ENCODE results near the gene DMWD. TPM values are rescaled to one million over a fixed set of nuclear protein-coding genes. Genes with fewer than 3 reads are reported as not detected.
"Not testable (repeated sequence)": the region's sequence is repeated elsewhere in the genome, so short reads cannot be mapped to it uniquely, and the experiment has no call there.

DMWD gene
- total RNA-seq, 1 donor, result 53.5 TPM

DNA sequence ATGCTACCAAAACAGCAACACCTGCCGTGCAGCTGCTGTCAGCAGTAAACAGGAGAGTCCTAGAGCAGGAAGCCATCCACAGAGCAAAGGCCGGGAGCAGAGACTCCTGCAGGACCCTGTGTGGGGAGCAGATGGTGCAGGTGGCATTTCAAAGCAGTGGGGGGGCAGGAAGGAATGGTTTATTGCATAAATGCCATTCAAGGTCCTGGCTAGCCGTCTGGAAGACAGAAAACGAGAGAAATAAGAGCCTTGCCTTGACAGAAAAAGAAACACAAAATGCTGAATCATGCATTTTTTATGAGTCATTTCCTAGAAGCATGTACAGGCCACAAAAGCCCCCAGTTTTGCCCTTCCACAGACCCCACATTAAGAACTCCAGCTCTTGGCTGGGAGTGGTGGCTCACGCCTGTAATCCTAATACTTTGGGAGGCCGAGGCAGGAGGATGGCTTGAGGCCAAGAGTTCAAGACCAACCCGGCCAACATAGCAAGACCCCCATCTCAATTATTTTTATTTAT, 17.1 kb upstream of the DMWD start:
- H3K4me3 ChIP-seq (ENCODE audit: low read depth, low read length), result no peak overlapping the region
- peak; percentile 70 for DNase-seq (ENCODE audit: low read depth)
- TF ChIP-seq, protein P1, sequence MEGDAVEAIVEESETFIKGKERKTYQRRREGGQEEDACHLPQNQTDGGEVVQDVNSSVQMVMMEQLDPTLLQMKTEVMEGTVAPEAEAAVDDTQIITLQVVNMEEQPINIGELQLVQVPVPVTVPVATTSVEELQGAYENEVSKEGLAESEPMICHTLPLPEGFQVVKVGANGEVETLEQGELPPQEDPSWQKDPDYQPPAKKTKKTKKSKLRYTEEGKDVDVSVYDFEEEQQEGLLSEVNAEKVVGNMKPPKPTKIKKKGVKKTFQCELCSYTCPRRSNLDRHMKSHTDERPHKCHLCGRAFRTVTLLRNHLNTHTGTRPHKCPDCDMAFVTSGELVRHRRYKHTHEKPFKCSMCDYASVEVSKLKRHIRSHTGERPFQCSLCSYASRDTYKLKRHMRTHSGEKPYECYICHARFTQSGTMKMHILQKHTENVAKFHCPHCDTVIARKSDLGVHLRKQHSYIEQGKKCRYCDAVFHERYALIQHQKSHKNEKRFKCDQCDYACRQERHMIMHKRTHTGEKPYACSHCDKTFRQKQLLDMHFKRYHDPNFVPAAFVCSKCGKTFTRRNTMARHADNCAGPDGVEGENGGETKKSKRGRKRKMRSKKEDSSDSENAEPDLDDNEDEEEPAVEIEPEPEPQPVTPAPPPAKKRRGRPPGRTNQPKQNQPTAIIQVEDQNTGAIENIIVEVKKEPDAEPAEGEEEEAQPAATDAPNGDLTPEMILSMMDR (IDR thresholded peaks at IDR 0.05; ENCODE audit: insufficient read depth, low read depth, low read length), result no peak

DNA sequence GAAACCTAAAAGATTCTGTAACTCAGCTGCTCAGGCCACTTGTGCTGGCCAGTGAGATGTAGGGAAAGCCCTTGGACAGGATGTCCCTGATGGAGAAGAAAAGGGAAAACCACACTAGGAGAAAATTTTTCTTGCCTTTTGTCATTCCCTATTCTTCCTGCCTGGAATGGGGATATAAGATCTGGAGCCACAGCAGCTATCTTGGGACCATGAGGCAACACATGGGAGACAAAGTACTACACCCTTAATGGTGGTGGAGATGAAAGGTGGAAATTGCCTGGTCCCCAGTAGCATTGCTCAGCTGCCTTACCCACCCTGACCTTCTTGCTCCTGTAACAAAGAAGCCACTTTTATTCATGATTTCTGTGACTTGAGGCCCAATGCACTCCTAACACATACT, 13.1 kb upstream of the DMWD start:
- TF ChIP-seq, protein P1 (IDR thresholded peaks at IDR 0.05; ENCODE audit: insufficient read depth, low read depth, low read length), result no peak
- no peak overlapping the region for H3K4me3 ChIP-seq (ENCODE audit: low read depth, low read length)
- DNase-seq (ENCODE audit: low read depth), result no peak

DNA sequence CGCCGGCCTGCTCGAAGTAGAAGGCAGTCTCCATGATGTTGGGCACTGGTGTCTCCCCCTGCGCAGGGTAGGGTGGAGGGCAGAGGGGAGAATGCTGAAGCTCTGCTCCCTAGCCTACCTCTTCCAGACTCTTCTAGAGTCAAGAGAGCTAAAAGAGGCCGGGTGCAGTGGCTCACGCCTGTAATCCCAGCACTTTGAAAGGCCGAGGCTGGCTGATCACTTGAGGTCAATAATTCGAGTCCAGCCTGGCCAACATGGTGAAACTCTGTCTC, 12.2 kb upstream of the DMWD start:
- DNase-seq (ENCODE audit: low read depth), result no peak
- TF ChIP-seq, protein P1 (IDR thresholded peaks at IDR 0.05; ENCODE audit: insufficient read depth, low read depth, low read length), result no peak
- no peak overlapping the region for H3K4me3 ChIP-seq (ENCODE audit: low read depth, low read length)

DNA sequence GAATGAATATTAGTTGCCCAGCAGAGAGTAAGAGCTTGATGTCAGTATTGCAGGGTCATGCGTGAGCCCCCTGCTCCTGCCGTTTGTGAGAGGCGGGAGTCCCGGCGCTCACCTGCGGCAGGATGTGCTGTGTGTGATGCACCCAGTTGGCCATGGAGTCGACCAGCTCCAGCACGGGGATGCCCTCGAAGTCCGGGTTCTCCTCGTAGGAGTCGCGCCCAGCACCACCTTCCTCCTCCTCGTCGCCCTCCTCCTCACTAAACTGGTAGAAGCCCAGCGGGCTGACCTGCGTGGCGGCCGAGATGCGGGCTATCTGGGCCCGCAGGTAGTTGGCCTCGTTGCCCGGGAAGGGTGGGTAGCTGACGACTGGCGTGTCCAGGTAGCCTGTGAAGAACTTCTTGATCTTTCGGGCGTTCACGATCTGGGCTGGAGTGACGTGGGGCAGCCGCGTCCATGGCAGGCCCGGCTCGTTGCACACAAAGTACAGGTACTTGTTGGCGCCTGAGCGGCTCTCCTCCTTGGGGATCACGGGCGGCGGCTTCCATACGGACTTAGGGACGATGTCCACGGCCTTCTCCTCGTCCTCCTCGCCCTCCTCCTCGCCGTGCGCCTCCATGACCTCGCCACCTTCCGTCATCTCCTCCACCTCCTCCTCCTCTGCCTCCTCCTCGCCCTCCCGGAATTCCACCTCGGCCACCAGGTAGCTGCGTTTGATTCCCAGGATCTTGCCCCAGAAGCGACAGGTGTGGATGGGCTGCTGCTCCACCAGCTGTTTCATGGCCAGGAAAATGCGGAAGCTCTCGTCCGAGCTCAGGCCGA, 11.7 kb upstream of the DMWD start:
- no peak for DNase-seq (ENCODE audit: low read depth)
- TF ChIP-seq, protein P1 (IDR thresholded peaks at IDR 0.05; ENCODE audit: insufficient read depth, low read depth, low read length), result no peak
- no peak overlapping the region for H3K4me3 ChIP-seq (ENCODE audit: low read depth, low read length)

DNA sequence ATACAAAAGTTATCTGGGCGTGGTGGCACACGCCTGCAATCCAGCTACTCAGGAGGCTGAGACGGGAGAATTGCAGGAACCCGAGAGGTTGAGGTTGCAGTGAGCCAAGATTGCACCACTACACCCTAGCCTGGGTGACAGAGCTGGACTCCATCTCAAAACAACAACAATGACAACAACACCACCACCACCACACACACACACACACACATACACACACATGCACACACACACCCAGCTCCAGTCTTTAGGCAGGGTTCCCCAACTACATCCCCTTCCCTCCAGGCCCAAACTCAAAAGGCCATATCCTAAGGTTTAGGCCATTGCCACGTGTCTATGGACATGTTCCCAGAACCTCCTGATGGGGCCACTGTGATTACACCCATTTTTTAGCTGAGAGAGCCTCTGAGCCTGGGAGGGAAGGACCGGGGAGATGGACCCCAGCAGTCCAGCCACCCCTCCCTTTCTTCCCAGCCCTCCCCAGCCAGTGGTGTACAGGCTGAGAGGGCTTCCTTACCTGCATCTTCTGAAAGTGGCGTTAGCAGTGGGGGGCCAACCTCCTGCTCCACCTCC, 9.0 kb upstream of the DMWD start:
- H3K4me3 ChIP-seq (ENCODE audit: low read depth, low read length), result no peak overlapping the region
- TF ChIP-seq, protein P1 (IDR thresholded peaks at IDR 0.05; ENCODE audit: insufficient read depth, low read depth, low read length), result no peak
- no peak for DNase-seq (ENCODE audit: low read depth)

DNA sequence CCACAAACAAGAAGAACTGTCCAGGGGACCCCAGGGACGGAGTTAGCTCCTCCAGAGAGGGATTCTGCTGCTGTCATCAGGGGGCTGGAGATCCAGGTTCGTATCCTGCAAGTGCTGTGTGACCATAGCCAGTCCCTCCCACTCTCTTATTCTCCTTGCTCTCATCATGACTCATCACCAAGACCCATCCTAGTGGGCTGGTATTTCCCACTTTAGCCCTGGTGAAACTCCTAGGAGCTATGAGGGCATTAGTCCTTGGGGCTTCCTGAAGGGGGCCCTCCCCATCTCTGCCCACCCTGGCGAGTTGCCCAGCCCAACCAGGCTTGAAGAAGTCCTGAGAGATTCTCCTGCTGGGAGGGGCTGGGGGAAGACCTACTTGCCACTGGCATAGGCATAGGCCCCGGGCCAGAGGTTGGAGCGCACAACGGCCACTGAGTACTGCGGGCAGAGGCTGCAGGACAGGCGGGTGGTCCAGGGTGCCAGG, 7.5 kb upstream of the DMWD start:
- TF ChIP-seq, protein P1 (IDR thresholded peaks at IDR 0.05; ENCODE audit: insufficient read depth, low read depth, low read length), result no peak
- no peak for DNase-seq (ENCODE audit: low read depth)
- H3K4me3 ChIP-seq (ENCODE audit: low read depth, low read length), result no peak overlapping the region

DNA sequence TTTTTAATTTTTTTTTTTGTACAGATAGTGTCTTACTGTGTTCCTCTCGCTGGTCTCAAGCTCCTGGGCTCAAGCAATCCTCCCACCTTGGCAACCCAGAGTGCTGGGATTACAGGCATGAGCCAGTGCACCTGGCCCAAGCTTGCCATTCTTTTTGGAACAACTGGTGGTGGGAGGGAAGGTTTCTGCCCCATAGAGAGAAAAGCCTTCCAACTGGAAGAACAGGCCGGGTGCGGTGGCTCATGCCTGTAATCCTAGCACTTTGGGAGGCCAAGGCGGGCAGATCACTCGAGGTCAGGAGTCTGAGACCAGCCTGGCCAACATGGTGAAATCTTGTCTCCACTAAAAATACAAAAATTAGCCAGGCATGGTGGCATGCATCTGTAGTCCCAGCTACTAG, 6.9 kb upstream of the DMWD start:
- DNase-seq (ENCODE audit: low read depth); H3K4me3 ChIP-seq (ENCODE audit: low read depth, low read length): not testable (repeated sequence)
